GM23248 (cell line): Measurements from ENCODE around the gene PALM. TPM values are rescaled to one million over a fixed set of nuclear protein-coding genes. Genes with fewer than 3 reads are reported as not detected.

Source experiments
- DNase-seq: peaks from one replicate; pipeline ENCODE4 v3.0.0-alpha.2; 2015
- H2AFZ ChIP-seq: fragments of 200-600 bp; sonication (generic); 2 replicates; pipeline ENCODE4 v1.6.1; 2016; ENCODE audit warnings: antibody characterized with exemption
- H3F3A ChIP-seq: fragments of 200-600 bp; sonication (generic); 2 replicates; pipeline ENCODE4 v1.6.1; 2016; ENCODE audit warnings: mild to moderate bottlenecking, antibody characterized with exemption, mixed run types; ENCODE audit not compliant: insufficient read depth
- H3K27ac ChIP-seq: fragments of 200-600 bp; sonication (generic); 2 replicates; pipeline ENCODE4 v1.5.1; 2016; ENCODE audit warnings: mild to moderate bottlenecking
- H3K27me3 ChIP-seq: fragments of 200-600 bp; sonication (generic); replicated peaks from 2 replicates; pipeline ENCODE4 v1.6.1; 2016; ENCODE audit warnings: mild to moderate bottlenecking; ENCODE audit not compliant: insufficient read depth
- H3K36me3 ChIP-seq: fragments of 200-600 bp; sonication (generic); 2 replicates; pipeline ENCODE4 v1.6.1; 2016; ENCODE audit warnings: low read depth, mild to moderate bottlenecking
- H3K4me1 ChIP-seq: fragments of 200-600 bp; sonication (generic); 2 replicates; pipeline ENCODE4 v1.6.1; 2016; ENCODE audit warnings: mild to moderate bottlenecking; ENCODE audit not compliant: insufficient read depth
- H3K4me2 ChIP-seq: fragments of 200-600 bp; sonication (generic); one replicate; pipeline ENCODE4 v1.6.1; 2016; ENCODE audit warnings: mild to moderate bottlenecking; ENCODE audit not compliant: unreplicated experiment
- H3K4me3 ChIP-seq: fragments of 200-600 bp; sonication (generic); 2 replicates; pipeline ENCODE4 v1.5.1; 2016; ENCODE audit warnings: mild to moderate bottlenecking
- H3K79me2 ChIP-seq: fragments of 200-600 bp; sonication (generic); 2 replicates; pipeline ENCODE4 v1.6.1; 2016; ENCODE audit warnings: mild to moderate bottlenecking; ENCODE audit not compliant: insufficient read depth
- H3K9ac ChIP-seq: fragments of 200-600 bp; sonication (generic); 2 replicates; pipeline ENCODE4 v1.6.1; 2016; ENCODE audit warnings: mild to moderate bottlenecking
- H3K9me2 ChIP-seq: fragments of 200-600 bp; sonication (generic); 2 replicates; pipeline ENCODE4 v1.6.1; 2016; ENCODE audit warnings: mixed run types, mild to moderate bottlenecking, moderate library complexity; ENCODE audit not compliant: insufficient read depth
- H3K9me3 ChIP-seq: fragments of 200-600 bp; sonication (generic); one replicate; pipeline ENCODE4 v1.6.1; 2017; ENCODE audit warnings: low read depth
- H4K20me1 ChIP-seq: fragments of 200-600 bp; sonication (generic); 2 replicates; pipeline ENCODE4 v1.6.0; 2016; ENCODE audit not compliant: insufficient read depth
- EZH2 ChIP-seq: fragments of 200-600 bp; sonication (generic); IDR thresholded peaks from 2 replicates; pipeline ENCODE4 v1.6.1; 2018; ENCODE audit warnings: antibody characterized with exemption, mild to moderate bottlenecking; ENCODE audit not compliant: insufficient read depth, poor library complexity, severe bottlenecking
- EZH2phosphoT487 ChIP-seq: fragments of 200-600 bp; sonication (generic); IDR thresholded peaks from 2 replicates; pipeline ENCODE4 v1.6.1; 2018; ENCODE audit warnings: antibody characterized with exemption, moderate library complexity, mild to moderate bottlenecking, low read depth; ENCODE audit not compliant: insufficient read depth
- WGBS, 2 experiments: methylation state at CpG; one replicate each; pipeline ENCODE4 v1.1.6; 2015 to 2017; ENCODE audit warnings: low lambda C conversion rate in 2 of 2, low coverage in 1 of 2; ENCODE audit errors: missing lambda C conversion rate in 2 of 2; 5-methylcytosine and 5-hydroxymethylcytosine counted together
- in situ Hi-C: fragments of 300-500 bp; cut with MboI; formaldehyde crosslinking; loops from 2 replicates; pipeline ENCODE4 v1.15.0; 2020
- polyA plus RNA-seq: library from polyadenylated mRNA; unstranded; fragments of >200 nt; fragmentation: Nextera tagmentation; extraction: Ambion mirVana; gene quantifications from 2 replicates; pipeline ENCODE4 v1.2.1, GENCODE V29; 2016
- total RNA-seq: library from RNA; depleted of rRNA; stranded (reverse); fragments of >200 nt; shearing (Covaris generic); gene quantifications from 2 replicates; pipeline ENCODE4 v1.2.3, GENCODE V29; 2014

The PALM gene
- total and polyA plus RNA-seq, 2 experiments from 2014 or later, result 0.36 to 2.7 TPM

DNA sequence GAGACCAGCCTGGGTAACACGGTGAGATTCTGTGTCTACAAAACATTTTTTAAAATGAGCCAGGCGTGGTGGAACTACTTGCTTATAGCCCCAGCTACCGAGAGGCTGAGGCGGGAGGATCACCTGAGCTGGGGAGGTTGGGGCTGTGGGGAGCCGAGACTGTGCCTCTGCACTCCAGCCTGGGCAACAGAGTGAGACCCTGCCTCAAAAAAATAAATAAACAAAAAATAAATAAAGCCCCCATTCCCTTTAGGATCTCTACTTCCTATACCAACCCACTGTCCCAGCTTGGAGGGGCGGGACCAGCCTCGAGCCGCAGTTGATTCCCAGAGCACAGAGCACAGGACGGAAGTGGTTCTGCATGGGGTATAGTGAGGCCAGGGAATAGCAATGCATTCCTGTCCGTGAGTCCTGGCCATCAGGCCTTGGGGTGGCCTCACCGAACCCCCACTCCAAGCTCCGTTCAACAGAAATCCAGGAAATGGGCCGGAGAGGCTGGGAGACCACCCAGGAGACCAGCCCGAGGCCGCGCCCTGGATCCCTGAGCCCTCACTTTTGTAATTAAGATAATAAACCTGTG is 83.7 kb downstream of the PALM start:
- in situ Hi-C loops, result no loop called here
- Histone ChIP-seq H3K9ac (no peak overlapping the region), H3K27me3 (no peaks in the 10 kb centered on the region), H3K27ac (no peak overlapping the region), H3K36me3 (no peaks in the 10 kb centered on the region), H3K4me3 (no peak overlapping the region), H3K79me2 (no peaks in the 10 kb centered on the region), H4K20me1 (no peaks in the 10 kb centered on the region), H3K4me2 (no peak overlapping the region), H3K9me2 (no peaks in the 10 kb centered on the region), H3K9me3 (no peaks in the 10 kb centered on the region), H2AFZ (no peak overlapping the region), H3K4me1 (peaks cover 14% of the 10 kb centered on the region; the same call in 1 of the 2 replicates), H3F3A (no peaks in the 10 kb centered on the region)
- no peak for TF ChIP-seq EZH2phosphoT487
- TF ChIP-seq EZH2, result no peak
- 85 to 86% methylated on average over 15 of the region's 16 CpGs for WGBS, 2 experiments
- DNase-seq, result no peak

DNA sequence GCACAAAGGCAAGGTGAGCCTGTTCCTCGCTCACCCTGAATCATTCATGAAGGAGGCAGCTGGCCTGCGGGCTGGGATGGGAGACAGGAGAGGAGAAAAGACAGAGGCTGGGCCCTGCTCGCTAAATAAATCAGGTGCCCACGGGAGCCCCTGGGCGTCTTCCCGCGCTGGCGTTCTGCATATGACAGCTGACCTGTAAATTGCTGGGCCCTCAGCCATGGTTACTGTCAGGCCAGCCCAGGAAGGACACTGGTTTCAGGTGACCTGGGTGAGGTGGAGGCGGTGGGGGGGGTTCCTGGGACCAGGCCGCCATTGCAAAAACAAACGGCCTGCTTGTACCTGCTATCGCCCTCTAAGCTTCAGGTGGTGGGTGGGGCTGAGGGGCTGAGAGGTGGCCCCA is 85.1 kb downstream of the PALM start:
- H3K4me1 ChIP-seq, result peaks cover 13% of the 10 kb centered on the region; the same call in 1 of the 2 replicates
- H3K27ac ChIP-seq, result no peak overlapping the region
- 97 to 98% methylated on average over 12 of the region's 12 CpGs for WGBS, 2 experiments
- H3K9me2 ChIP-seq, result no peaks in the 10 kb centered on the region
- no peak overlapping the region for H3K4me2 ChIP-seq
- no peaks in the 10 kb centered on the region; the same call in 1 of the 2 replicates for H3F3A ChIP-seq
- H3K9ac ChIP-seq, result no peak overlapping the region
- TF ChIP-seq EZH2 (no peak), EZH2phosphoT487 (no peak)
- peaks cover 2% of the 10 kb centered on the region; the same call in 1 of the 2 replicates for H4K20me1 ChIP-seq
- DNase-seq, result no peak
- H3K36me3 ChIP-seq, result no peaks in the 10 kb centered on the region
- H2AFZ ChIP-seq, result no peak overlapping the region
- peaks cover 9% of the 10 kb centered on the region for H3K79me2 ChIP-seq
- H3K9me3 ChIP-seq, result no peaks in the 10 kb centered on the region
- H3K27me3 ChIP-seq, result no peaks in the 10 kb centered on the region
- in situ Hi-C loops, result no loop called here
- H3K4me3 ChIP-seq, result no peak overlapping the region

DNA sequence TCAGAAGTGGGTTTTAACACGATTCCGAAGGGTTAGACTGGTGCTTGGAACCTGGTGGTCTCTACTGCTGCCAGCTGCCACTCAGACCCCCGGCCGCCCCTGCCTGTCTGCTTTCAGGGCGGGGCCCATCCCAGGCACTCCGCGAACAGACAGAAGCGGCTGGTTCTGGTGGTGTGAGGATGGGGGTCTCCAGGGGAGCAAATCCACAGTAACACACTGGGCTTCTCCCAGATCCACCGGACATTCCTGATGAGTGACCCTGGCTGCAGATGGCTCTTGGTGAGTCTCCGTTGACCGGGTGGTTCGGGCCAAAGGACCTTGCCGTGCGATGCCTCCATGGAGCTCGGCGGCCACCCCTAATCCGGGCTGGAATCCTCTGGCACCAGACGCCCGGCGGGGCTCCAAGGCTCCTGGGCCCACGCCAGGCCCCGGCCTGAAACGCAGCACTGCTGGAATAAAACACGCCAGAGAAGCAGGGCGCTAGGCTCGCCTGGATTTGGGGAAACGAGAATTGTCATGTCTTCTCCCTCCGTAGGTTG is 86.4 kb downstream of the PALM start:
- H3K9me3 ChIP-seq, result no peaks in the 10 kb centered on the region
- H2AFZ ChIP-seq, result peak overlapping the region; percentile 44; the same call in 1 of the 2 replicates
- 42 to 43% methylated on average over 27 to 28 of the region's 28 CpGs for WGBS, 2 experiments
- H3F3A ChIP-seq, result peaks cover 8% of the 10 kb centered on the region
- no peaks in the 10 kb centered on the region for H3K9me2 ChIP-seq
- 0 out of 2 replicates have a peak, but pooled peaks cover 9% of the 10 kb centered on the region for H3K36me3 ChIP-seq
- peaks cover 13% of the 10 kb centered on the region; the same call in 1 of the 2 replicates for H4K20me1 ChIP-seq
- no peak overlapping the region for H3K27ac ChIP-seq
- peak; percentile 40 for DNase-seq
- H3K9ac ChIP-seq, result no peak overlapping the region
- TF ChIP-seq EZH2phosphoT487 (no peak), EZH2 (no peak)
- H3K4me1 ChIP-seq, result peaks cover 13% of the 10 kb centered on the region
- H3K27me3 ChIP-seq, result no peaks in the 10 kb centered on the region
- in situ Hi-C loops, result no loop called here
- peaks cover 23% of the 10 kb centered on the region for H3K79me2 ChIP-seq
- no peak overlapping the region for H3K4me3 ChIP-seq
- no peak overlapping the region for H3K4me2 ChIP-seq

DNA sequence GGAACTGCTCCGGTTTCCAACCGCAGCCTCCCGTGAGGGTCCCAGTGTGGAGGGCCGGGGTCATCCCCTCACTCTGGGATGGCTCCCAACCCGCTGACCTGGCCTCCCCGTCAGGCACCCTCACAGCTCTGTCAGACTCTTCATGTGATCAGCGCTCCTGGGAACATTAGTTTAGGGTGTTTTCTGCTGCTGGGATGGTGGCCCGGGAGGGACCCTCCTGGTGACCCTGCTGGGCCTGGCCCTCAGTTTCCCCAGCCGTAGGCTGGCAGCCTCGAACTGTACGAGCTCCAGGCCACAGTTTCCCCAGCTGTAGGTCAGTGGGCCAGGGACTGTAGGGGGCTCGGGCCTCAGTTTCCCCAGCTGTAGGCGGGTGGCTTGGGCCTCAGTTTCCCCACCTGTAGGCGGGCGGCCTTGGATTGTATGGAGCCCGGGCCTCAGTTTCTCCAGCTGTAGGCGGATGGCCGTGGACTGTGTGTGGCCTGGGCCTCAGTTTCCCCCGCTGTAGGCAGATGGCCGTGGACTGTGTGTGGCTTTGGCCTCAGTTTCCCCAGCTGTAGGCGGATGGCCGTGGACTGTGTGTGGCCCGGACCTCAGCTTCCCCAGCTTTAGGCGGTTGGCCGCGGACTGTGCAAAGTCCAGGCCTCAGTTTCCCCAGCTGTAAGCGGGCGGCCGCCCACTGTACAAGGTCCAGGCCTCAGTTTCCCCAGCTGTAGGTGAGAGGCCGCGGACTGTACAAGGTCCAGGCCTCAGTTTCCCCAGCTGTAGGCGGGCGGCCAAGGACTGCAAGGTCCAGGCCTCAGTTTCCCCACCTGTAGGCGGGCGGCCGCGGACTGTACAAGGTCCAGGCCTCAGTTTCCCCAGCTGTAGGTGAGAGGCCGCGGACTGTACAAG is 87.2 kb downstream of the PALM start:
- no peak for DNase-seq
- H3K4me2 ChIP-seq, result peak overlapping the region; percentile 84
- no peaks in the 10 kb centered on the region for H3K9me2 ChIP-seq
- H3K4me3 ChIP-seq, result peak overlapping the region; percentile 78
- 0 out of 2 replicates have a peak, but pooled peaks cover 10% of the 10 kb centered on the region for H3K36me3 ChIP-seq
- H4K20me1 ChIP-seq, result peaks cover 19% of the 10 kb centered on the region; the same call in 1 of the 2 replicates
- peak overlapping the region; percentile 86 for H3K9ac ChIP-seq
- peaks cover 31% of the 10 kb centered on the region for H3K79me2 ChIP-seq
- in situ Hi-C loops, result no loop called here
- no peak for TF ChIP-seq EZH2
- no peak for TF ChIP-seq EZH2phosphoT487
- no peaks in the 10 kb centered on the region for H3K9me3 ChIP-seq
- peaks cover 18% of the 10 kb centered on the region for H3K4me1 ChIP-seq
- no peaks in the 10 kb centered on the region for H3K27me3 ChIP-seq
- H3F3A ChIP-seq, result peaks cover 8% of the 10 kb centered on the region
- peak overlapping the region; percentile 86 for H2AFZ ChIP-seq
- H3K27ac ChIP-seq, result no peak overlapping the region; the same call in 1 of the 2 replicates
- 72 to 83% methylated on average over 33 to 39 of the region's 39 CpGs for WGBS, 2 experiments
